ENCODE results near the gene FLNC.

Gene FLNC

GRCh38 chr7:128858380-128859231, 28.4 kb downstream of the FLNC start:
- H3K27ac ChIP-seq: no peak overlapping the region
- TF ChIP-seq CTCF (conservative IDR thresholded peaks at IDR 0.05): no peak

GRCh38 chr7:128859232-128860157, 29.3 kb downstream of the FLNC start:
- no peak overlapping the region for H3K27ac ChIP-seq
- no peak for TF ChIP-seq CTCF (conservative IDR thresholded peaks at IDR 0.05)

- no peak overlapping the region for H3K27ac ChIP-seq
- TF ChIP-seq CTCF (conservative IDR thresholded peaks at IDR 0.05): 0 out of 2 replicates have a peak, but pooled peaks have one; percentile 8
Observed at GRCh38 chr7:128860158-128861073, 30.2 kb downstream of the FLNC start.

GRCh38 chr7:128861957-128862570, 31.9 kb downstream of the FLNC start:
- peak overlapping the region; percentile 89 for H3K27ac ChIP-seq

GRCh38 chr7:128862571-128863432, 32.6 kb downstream of the FLNC start, which contains the start of gene ATP6V1F:
Gene ATP6V1F, plus strand, starts transcription at chr7:128862856. Its CDS starts 49 bp downstream, at chr7:128862905.
- no peak for TF ChIP-seq CTCF (conservative IDR thresholded peaks at IDR 0.05)
- peak within 1 kb of the TSS; percentile 89 for H3K27ac ChIP-seq

More at GRCh38 chr7:128861957-128862570, 31.9 kb downstream of the FLNC start:
- no peak for TF ChIP-seq CTCF (conservative IDR thresholded peaks at IDR 0.05)

- TF ChIP-seq CTCF (conservative IDR thresholded peaks at IDR 0.05): peak; percentile 74
- peak overlapping the region; percentile 89 for H3K27ac ChIP-seq
Observed at GRCh38 chr7:128863433-128863989, 33.3 kb downstream of the FLNC start.

Measured in VCaP (cell line).